Stromal cell of bone marrow (primary cell): ENCODE data around the gene PLEKHO2.

Experiments
- DNase-seq: peaks from one replicate; pipeline ENCODE4 v3.0.0-alpha.2; 2012; ENCODE audit warnings: low read depth

The PLEKHO2 gene

DNA sequence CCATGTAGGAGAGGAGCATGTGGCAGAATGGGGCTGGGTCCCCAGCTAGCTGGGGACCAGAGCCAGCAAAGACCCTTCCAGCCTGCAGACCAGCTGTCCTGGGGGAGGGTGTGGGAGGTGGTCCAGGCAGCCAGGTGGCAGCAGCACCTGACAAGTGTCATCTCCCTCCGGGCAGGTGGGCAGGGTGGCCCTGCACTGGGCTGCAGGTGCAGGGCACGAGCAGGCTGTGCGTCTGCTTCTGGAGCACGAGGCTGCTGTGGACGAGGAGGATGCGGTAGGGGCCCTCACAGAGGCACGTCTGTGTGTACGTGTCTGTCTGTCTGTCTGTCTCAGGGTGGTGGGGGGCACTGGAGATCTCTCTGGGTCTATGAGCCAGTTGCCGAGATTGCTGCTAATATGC is 75.5 kb downstream of the PLEKHO2 start:
- DNase-seq, result no peak
